NB4 (cell line): ENCODE data around the gene ITPK1.
"Not testable (repeated sequence)": the region's sequence is repeated elsewhere in the genome, so short reads cannot be mapped to it uniquely, and the experiment has no call there.

Experiments
- DNase-seq: peaks from one replicate; pipeline ENCODE4 v3.0.0; 2010; ENCODE audit warnings: low read depth
- H3K4me3 ChIP-seq: one replicate; pipeline ENCODE4 v1.5.1; 2011; ENCODE audit warnings: mild to moderate bottlenecking, low read depth, low read length, moderate library complexity
- MAX ChIP-seq: IDR thresholded peaks from 2 replicates; pipeline ENCODE4 v1.6.1; 2011; ENCODE audit warnings: low read depth, low read length
- MYC ChIP-seq: IDR thresholded peaks from 2 replicates; pipeline ENCODE4 v1.6.1; 2011; ENCODE audit warnings: low read depth, low read length
- POLR2A ChIP-seq: IDR thresholded peaks from 2 replicates; pipeline ENCODE4 v1.6.1; 2011; ENCODE audit warnings: mild to moderate bottlenecking; ENCODE audit not compliant: insufficient read length; ENCODE audit errors: extremely low read depth
- TF ChIP-seq, protein P1 (sequence below): IDR thresholded peaks from one replicate; pipeline ENCODE4 v1.5.1; 2012; ENCODE audit warnings: low read depth, low read length

The ITPK1 gene

GRCh38 chr14:93133464-93133863 is 17.7 kb upstream of the ITPK1 start:
- TF ChIP-seq, protein P1, sequence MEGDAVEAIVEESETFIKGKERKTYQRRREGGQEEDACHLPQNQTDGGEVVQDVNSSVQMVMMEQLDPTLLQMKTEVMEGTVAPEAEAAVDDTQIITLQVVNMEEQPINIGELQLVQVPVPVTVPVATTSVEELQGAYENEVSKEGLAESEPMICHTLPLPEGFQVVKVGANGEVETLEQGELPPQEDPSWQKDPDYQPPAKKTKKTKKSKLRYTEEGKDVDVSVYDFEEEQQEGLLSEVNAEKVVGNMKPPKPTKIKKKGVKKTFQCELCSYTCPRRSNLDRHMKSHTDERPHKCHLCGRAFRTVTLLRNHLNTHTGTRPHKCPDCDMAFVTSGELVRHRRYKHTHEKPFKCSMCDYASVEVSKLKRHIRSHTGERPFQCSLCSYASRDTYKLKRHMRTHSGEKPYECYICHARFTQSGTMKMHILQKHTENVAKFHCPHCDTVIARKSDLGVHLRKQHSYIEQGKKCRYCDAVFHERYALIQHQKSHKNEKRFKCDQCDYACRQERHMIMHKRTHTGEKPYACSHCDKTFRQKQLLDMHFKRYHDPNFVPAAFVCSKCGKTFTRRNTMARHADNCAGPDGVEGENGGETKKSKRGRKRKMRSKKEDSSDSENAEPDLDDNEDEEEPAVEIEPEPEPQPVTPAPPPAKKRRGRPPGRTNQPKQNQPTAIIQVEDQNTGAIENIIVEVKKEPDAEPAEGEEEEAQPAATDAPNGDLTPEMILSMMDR = no peak
- TF ChIP-seq MYC (no peak), MAX (no peak), POLR2A (no peak)
- peak; percentile 83 for DNase-seq
- H3K4me3 ChIP-seq = no peak overlapping the region

DNA sequence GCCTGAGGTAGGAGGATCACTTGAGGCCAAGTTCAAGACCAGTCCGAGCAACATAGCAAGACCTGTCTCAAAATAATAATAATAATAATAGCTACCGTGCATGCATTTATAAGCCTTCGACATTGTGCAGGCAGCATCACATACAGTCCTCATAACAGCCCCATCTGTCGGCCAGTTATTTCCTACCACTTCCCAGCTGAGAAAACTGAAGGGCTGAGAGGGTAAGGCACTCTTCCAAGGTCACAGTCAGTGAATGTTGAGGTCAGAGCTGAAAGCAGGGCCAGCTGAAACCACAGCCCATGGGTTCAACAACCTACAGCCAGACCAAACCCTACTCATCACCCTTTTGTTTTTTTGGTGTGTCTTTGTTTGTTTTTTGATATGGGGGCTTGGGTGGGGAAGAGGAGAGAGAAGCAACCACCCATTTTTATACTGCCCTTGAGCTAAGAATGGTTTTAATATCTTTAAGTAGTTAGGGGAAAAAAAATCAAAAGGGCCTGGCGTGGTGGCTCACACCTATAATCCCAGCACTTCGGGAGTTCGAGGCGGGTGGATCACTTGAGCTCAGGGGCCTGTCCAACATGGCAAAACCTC is 16.8 kb upstream of the ITPK1 start:
- peak; percentile 55 for DNase-seq
- no peak overlapping the region for H3K4me3 ChIP-seq
- TF ChIP-seq, protein P1 = peak; percentile 37
- no peak for TF ChIP-seq POLR2A

DNA sequence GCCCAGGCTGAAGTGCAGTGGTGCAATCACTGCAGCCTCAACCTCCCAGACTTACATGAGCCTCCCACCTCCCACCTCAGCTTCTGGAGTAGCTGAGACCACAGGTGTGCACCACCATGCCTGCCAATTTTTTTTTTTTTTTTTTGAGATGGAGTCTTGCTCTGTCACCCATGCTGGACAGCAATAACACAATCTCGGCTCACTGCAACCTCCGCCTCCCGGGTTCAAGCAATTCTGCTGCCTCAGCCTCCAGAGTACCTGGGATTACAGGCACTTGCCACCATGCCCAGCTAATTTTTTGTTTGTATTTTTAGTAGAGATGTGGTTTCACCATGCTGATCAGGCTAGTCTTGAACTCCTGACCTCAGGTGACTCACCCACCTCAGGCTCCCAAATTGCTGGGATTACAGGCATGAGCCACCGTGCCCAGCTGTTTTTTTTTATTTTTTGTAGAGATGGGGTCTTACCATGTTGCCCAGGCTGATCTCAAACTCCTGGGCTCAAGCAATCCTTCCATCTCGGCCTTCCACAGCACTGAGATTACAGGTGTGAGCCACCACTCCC is 15.6 kb upstream of the ITPK1 start:
- not testable (repeated sequence) for DNase-seq, H3K4me3 ChIP-seq

DNA sequence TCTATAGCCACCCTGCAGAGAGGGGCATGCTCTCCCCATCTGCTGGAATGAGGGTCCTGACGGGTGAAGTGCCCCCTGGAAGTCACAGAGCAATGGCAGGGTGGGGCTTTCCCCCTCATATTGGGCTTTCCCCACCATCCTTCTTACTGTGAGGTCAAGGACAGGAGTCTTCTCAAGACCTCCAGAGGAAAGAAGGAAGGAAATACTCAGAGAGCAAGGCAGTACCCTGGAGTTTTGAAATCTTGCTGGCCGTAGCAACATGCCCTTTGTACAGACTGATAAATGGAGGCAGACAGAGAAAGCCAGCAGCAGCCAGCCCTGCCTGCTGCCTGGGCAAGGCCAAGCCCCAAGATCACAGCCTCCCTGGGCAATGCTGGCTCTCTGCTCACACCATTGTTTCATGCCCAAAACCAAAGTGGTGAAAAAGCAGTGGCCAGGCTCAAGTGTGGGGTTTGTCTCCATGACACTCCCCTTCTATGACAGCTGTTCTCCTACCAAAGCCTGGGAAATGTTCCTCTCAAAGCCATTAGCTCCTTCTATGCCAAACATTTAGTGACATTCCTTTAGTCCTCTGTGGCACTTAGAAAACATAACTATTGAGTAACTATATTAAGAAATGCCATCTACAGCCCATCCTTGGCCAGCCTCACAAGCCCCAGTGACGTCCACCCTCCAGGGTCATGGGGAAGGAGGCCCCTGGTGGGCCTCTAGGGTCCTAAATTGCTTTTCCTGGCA is 13.2 kb upstream of the ITPK1 start:
- no peak for DNase-seq
- TF ChIP-seq MAX (no peak), MYC (no peak), POLR2A (no peak)
- TF ChIP-seq, protein P1 = no peak
- no peak overlapping the region for H3K4me3 ChIP-seq

DNA sequence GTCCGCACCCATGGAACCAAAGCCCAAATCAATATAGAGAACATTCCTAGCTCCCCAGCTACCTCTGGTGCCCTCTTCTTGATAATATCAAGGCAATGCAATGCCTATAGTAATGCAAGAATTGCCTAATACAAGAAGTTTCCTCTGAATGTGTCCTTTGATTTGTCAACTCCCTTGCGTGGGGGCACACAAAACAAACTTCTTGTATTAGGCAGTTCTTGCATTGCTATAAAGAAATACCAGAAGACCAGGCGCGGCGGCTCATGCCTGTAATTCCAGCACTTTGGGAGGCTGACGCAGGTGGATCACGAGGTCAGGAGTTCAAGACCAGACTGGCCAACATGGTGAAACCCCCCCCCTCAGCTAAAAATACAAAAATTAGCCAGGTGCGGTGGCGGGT is 10.4 kb upstream of the ITPK1 start:
- TF ChIP-seq MYC = no peak
- no peak for TF ChIP-seq MAX
- no peak for TF ChIP-seq POLR2A
- TF ChIP-seq, protein P1 = no peak
- no peak for DNase-seq
- no peak overlapping the region for H3K4me3 ChIP-seq

- H3K4me3 ChIP-seq = no peak overlapping the region
- TF ChIP-seq, protein P1 = no peak
- TF ChIP-seq MAX (no peak), POLR2A (no peak), MYC (no peak)
- DNase-seq = no peak
These were observed 7.1 kb upstream of the ITPK1 start for GRCh38 chr14:93122826-93123225.
